ENCODE data around the gene PFAS. TPM values are rescaled to one million over a fixed set of nuclear protein-coding genes. Genes with fewer than 3 reads are reported as not detected.

Gene PFAS
- total RNA-seq, 1 donor from 2014 or later = 117 TPM

GRCh38 chr17:8288336-8289102 lies 39.4 kb downstream of the PFAS start, which contains the start of gene RANGRF:
TSS of gene RANGRF (plus strand) at chr17:8288670. CDS start at chr17:8288789, 119 bp downstream.
- Mint-ChIP-seq H3K27ac (peak within 1 kb of the TSS; percentile 90), H3K27me3 (no peaks in the 10 kb centered on the region), H3K4me3 (peak within 1 kb of the TSS; percentile 96), H3K36me3 (no peaks in the 10 kb centered on the region), H3K9me3 (no peaks in the 10 kb centered on the region), H3K4me1 (ENCODE audit: unreplicated experiment) (peaks cover 15% of the 10 kb centered on the region)
- DNase-seq (ENCODE audit: extremely low spot score, unreplicated experiment) = peak; percentile 83
- no peak for TF ChIP-seq CTCF (conservative IDR thresholded peaks at IDR 0.05)

DNA sequence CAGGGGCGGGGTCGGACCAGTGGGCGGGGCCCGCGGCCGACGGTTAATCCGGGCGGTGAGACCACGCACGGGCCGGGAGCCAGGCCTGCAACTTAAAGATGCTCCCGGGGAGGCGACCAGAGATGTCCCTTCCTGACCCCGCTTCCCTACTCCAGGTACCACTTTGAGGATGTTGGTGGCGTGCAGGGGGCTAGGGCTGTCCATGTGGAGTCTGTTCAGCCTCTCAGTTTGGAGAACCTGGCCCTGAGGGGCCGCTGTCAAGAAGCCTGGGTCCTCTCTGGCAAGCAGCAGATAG lies 40.0 kb downstream of the PFAS start:
- peaks cover 15% of the 10 kb centered on the region for H3K4me1 Mint-ChIP-seq (ENCODE audit: unreplicated experiment)
- no peaks in the 10 kb centered on the region for H3K9me3 Mint-ChIP-seq
- DNase-seq (ENCODE audit: extremely low spot score, unreplicated experiment) = no peak
- H3K36me3 Mint-ChIP-seq = no peaks in the 10 kb centered on the region
- no peak for TF ChIP-seq CTCF (conservative IDR thresholded peaks at IDR 0.05)
- no peaks in the 10 kb centered on the region for H3K27me3 Mint-ChIP-seq
- peak overlapping the region; percentile 96 for H3K4me3 Mint-ChIP-seq
- peak overlapping the region; percentile 90 for H3K27ac Mint-ChIP-seq

DNA sequence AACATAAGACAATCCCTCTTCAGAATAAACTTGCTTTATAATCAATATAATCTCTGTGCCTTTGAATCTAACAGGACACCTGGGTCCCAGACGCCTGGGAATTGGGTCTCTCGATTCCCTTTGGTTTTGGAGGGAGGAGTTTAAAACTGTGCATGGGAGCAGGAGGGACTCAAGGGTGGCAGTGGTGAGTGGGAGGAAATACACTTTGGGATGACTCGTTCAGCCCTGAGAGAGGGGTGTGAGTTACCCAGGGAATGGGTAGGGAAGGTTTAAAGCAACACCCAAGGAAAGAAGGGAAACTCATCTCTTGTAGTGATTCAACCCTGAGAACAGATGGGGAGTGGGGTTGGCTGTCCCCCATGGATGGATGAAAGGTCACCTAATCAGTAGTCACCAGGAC lies 41.0 kb downstream of the PFAS start:
- Mint-ChIP-seq H3K27ac (no peak overlapping the region), H3K36me3 (no peaks in the 10 kb centered on the region), H3K4me1 (ENCODE audit: unreplicated experiment) (peaks cover 21% of the 10 kb centered on the region), H3K4me3 (peak overlapping the region; percentile 96), H3K27me3 (no peaks in the 10 kb centered on the region), H3K9me3 (no peaks in the 10 kb centered on the region)
- no peak for TF ChIP-seq CTCF (conservative IDR thresholded peaks at IDR 0.05)
- no peak for DNase-seq (ENCODE audit: extremely low spot score, unreplicated experiment)

DNA sequence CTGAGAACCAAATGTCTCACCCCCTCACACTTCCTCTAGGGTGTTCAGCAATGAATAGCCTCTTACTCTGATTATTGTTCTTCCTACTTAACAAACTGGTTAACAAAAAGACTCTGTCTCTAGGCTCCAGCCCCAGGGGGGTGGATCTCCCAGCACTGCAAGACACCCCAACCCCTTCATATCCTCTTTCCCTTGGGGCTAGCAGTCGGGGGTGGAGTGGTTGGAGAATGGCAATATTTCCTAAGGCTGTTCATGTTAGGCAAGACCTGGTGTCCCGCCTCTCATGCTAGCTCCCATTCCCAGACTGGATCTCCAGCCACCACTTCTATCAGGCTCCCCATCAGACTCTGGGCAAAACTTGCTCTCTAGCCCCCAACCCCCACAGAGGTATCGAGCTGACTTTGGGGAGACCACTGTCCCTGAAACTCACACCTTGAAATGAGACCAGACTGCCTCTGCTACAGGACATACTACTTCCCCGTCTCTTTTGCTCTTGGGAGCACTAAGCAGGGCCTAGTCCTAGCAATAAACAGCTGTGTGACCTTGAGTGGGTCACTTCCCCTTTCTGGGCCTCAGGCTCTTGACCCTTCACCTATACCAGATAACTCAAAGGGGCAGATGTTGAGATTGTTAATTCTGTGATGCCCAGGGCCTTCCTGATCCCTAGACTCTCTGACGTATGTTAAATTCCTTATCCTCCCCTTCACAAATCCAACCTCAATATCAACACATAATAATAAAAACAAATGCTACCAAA lies 43.7 kb downstream of the PFAS start:
- Mint-ChIP-seq H3K36me3 (no peaks in the 10 kb centered on the region), H3K4me3 (peak overlapping the region; percentile 26), H3K27ac (no peak overlapping the region), H3K4me1 (ENCODE audit: unreplicated experiment) (peaks cover 19% of the 10 kb centered on the region), H3K27me3 (no peaks in the 10 kb centered on the region), H3K9me3 (no peaks in the 10 kb centered on the region)
- no peak for DNase-seq (ENCODE audit: extremely low spot score, unreplicated experiment)
- TF ChIP-seq CTCF (conservative IDR thresholded peaks at IDR 0.05) = no peak

DNA sequence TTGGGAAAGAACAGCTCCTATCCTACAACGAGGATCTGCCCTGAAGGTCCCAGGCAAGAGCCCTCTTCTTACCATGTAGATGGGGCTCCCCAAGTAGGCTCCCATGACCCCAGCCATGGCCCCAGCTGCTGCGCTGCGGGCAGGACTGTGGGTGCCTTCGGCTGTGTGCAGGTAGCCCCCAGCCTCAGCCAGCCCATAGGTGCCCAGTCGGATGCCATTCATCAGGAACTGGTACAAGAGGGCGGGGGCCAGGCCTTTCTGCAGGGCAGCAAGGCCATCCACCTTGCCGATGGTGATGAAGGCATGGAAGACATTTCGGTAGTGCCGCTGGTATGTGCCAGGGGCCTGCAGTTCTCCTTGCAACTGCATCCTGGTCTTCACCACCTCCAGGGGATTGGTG lies 45.3 kb downstream of the PFAS start:
- Mint-ChIP-seq H3K4me3 (peak overlapping the region; percentile 92), H3K4me1 (ENCODE audit: unreplicated experiment) (peaks cover 18% of the 10 kb centered on the region), H3K27ac (peak overlapping the region; percentile 93), H3K9me3 (no peaks in the 10 kb centered on the region), H3K27me3 (no peaks in the 10 kb centered on the region), H3K36me3 (no peaks in the 10 kb centered on the region)
- no peak for DNase-seq (ENCODE audit: extremely low spot score, unreplicated experiment)
- TF ChIP-seq CTCF (conservative IDR thresholded peaks at IDR 0.05) = no peak

All from type B pancreatic cell (in vitro differentiated cells).